Adrenal gland (tissue), 12 donors: ENCODE measurements around the gene RPL3. TPM values are rescaled to one million over a fixed set of nuclear protein-coding genes. Genes with fewer than 3 reads are reported as not detected.
A peak's percentile ranks its signal among the peaks of the same experiment; 100 is the strongest.

Experiments
- DNase-seq, 7 donors: peaks; one replicate each; pipeline ENCODE4 v3.0.0-alpha.2; 2019 to 2020
- H3K27ac ChIP-seq, 5 donors: fragments of 200-600 bp; sonication (generic) in 4 of 5; 1 replicate in 3 of 5; 2 replicates in 2 of 5; pipeline versions ENCODE4 v1.5.1 to v1.8.0; 2016 to 2020; ENCODE audit warnings: mild to moderate bottlenecking in 1 of 5
- H3K27me3 ChIP-seq: fragments of 200-600 bp; 2 replicates; pipeline ENCODE4 v1.8.0; 2021
- H3K36me3 ChIP-seq, 2 donors: fragments of 200-600 bp; replicated peaks in 1 of 2; 1 replicate in 1 of 2; 2 replicates in 1 of 2; pipeline versions ENCODE4 v1.5.1 to v1.8.0; 2018 to 2022
- H3K4me1 ChIP-seq, 2 donors: fragments of 200-600 bp; replicated peaks in 1 of 2; 1 replicate in 1 of 2; 2 replicates in 1 of 2; pipeline versions ENCODE4 v1.5.1 to v1.8.0; 2018 to 2021
- H3K4me3 ChIP-seq, 4 donors: fragments of 200-600 bp; sonication (generic) in 3 of 4; one replicate each; pipeline ENCODE4 v1.5.1; 2016 to 2018
- H3K9me3 ChIP-seq, 3 donors: fragments of 200-600 bp; sonication (generic) in 1 of 3; replicated peaks in 1 of 3; 1 replicate in 2 of 3; 2 replicates in 1 of 3; pipeline versions ENCODE4 v1.5.1 to v1.8.0; 2016 to 2021
- POLR2A ChIP-seq, 2 donors: fragments of 450-650 bp; IDR thresholded peaks; one replicate each; pipeline ENCODE4 v1.6.1; 2017; ENCODE audit warnings: antibody characterized with exemption in 2 of 2, mild to moderate bottlenecking in 2 of 2, moderate library complexity in 1 of 2
- WGBS, 4 donors: extraction: QIAGEN DNeasy Blood & Tissue Kit in 2 of 4; methylation state at CpG; one replicate each; pipeline versions ENCODE4 v1.1.5 to v1.1.7; 2013 to 2017; 5-methylcytosine and 5-hydroxymethylcytosine counted together
- intact Hi-C, 2 donors: fragments of 100-400 bp; cut with DNase I; formaldehyde crosslinking; loops; one replicate each; pipeline versions ENCODE4 v1.14.1 to v1.15.0; 2022 to 2023
- polyA plus RNA-seq, 3 donors: library from polyadenylated mRNA; stranded (reverse); fragments of 200-250 nt in 2 of 3; fragments of 350-450 nt in 1 of 3; fragmentation: Illumina TruSeq in 1 of 3; extraction: RNeasy Lipid Tissue Mini Kit (QIAGEN cat#74804) in 1 of 3; gene quantifications; one replicate each; pipeline ENCODE4 v1.2.3, GENCODE V29; 2013 to 2014
- total RNA-seq, 9 donors: library from RNA; depleted of rRNA in 4 of 9; stranded (reverse); fragments of >200 nt in 4 of 9; fragments of 120-200 nt in 1 of 9; fragmentation: NEBNext Ultra II Directional in 1 of 9; extraction: Animal tissue kit (Norgen Biotek cat#: 25700) in 1 of 9; gene quantifications; one replicate each; pipeline versions ENCODE4 v1.1.0 to v1.2.4, GENCODE V29; 2013 to 2023
- TF ChIP-seq, protein P1 (sequence below), 6 experiments: fragments of 450-650 bp in 4 of 6; fragments of 200-600 bp in 2 of 6; sonication (generic) in 1 of 6; IDR thresholded peaks; 1 replicate in 5 of 6; 2 replicates in 1 of 6; pipeline versions ENCODE4 v1.5.1 to v1.8.0; 2016 to 2021; ENCODE audit warnings: antibody characterized with exemption in 6 of 6, mild to moderate bottlenecking in 2 of 6, moderate library complexity in 1 of 6
- donor health status: healthy with polysubstance abuse.
- donor health status: Bipolar disorder and iron deficiency.
- donor health status: DM: yes; HTN: yes; CAD: no.
- donor health status: DM: no; HTN: no; CAD: no.
- donor health status: DM: no; HTN: no; CAD: no.
- donor health status: DM: yes; HTN: yes; CAD: no.

The RPL3 gene
- total and polyA plus RNA-seq, 12 donors, result 1,374 to 2,713 (median 1,954) TPM

GRCh38 chr22:39313258-39314001 is 6.0 kb downstream of the RPL3 start:
- H3K4me1 ChIP-seq, result peaks cover 56 to 69% of the 10 kb centered on the region in 2 donors
- H3K36me3 ChIP-seq, result peaks cover 0 to 68% of the 10 kb centered on the region in 2 donors
- intact Hi-C loops, result loop anchor here in 1 of 2 donors (2.0 to 10.0 kb wide), 2 partner anchors 143 to 309 kb away; no protein-coding TSS in a partner anchor

GRCh38 chr22:39312410-39312809 is 7.0 kb downstream of the RPL3 start:
- H3K27ac ChIP-seq, result peak overlapping the region in 2 of 5 donors; percentile 82 to 98
- WGBS, 4 donors, result 77 to 84% (median 79%) methylated on average over 5 of the region's 5 CpGs
- no peaks in the 10 kb centered on the region for H3K9me3 ChIP-seq
- no peak overlapping the region for H3K4me3 ChIP-seq
- DNase-seq, result no peak
- no peaks in the 10 kb centered on the region for H3K27me3 ChIP-seq
- peaks cover 0 to 60% of the 10 kb centered on the region in 2 donors for H3K36me3 ChIP-seq
- TF ChIP-seq, protein P1, sequence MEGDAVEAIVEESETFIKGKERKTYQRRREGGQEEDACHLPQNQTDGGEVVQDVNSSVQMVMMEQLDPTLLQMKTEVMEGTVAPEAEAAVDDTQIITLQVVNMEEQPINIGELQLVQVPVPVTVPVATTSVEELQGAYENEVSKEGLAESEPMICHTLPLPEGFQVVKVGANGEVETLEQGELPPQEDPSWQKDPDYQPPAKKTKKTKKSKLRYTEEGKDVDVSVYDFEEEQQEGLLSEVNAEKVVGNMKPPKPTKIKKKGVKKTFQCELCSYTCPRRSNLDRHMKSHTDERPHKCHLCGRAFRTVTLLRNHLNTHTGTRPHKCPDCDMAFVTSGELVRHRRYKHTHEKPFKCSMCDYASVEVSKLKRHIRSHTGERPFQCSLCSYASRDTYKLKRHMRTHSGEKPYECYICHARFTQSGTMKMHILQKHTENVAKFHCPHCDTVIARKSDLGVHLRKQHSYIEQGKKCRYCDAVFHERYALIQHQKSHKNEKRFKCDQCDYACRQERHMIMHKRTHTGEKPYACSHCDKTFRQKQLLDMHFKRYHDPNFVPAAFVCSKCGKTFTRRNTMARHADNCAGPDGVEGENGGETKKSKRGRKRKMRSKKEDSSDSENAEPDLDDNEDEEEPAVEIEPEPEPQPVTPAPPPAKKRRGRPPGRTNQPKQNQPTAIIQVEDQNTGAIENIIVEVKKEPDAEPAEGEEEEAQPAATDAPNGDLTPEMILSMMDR (IDR thresholded peaks at IDR 0.05), result no peak
- no peak for TF ChIP-seq POLR2A (IDR thresholded peaks at IDR 0.05)
- H3K4me1 ChIP-seq, result peaks cover 48 to 63% of the 10 kb centered on the region in 2 donors
- intact Hi-C loops, result loop anchor here in 1 of 2 donors (2.0 to 10.0 kb wide), 2 partner anchors 142 to 308 kb away; no protein-coding TSS in a partner anchor

More at GRCh38 chr22:39313258-39314001, 6.0 kb downstream of the RPL3 start:
- no peaks in the 10 kb centered on the region for H3K9me3 ChIP-seq
- TF ChIP-seq POLR2A (IDR thresholded peaks at IDR 0.05), result no peak
- TF ChIP-seq, protein P1 (IDR thresholded peaks at IDR 0.05), result no peak
- no peak overlapping the region for H3K4me3 ChIP-seq
- peak overlapping the region; percentile 19 to 99 (median 82) for H3K27ac ChIP-seq
- WGBS, 4 donors, result 49 to 57% (median 51%) methylated on average over 14 to 20 of the region's 20 CpGs
- peak in 6 of 7 donors; percentile 28 to 71 (median 61) for DNase-seq
- no peaks in the 10 kb centered on the region for H3K27me3 ChIP-seq

DNA sequence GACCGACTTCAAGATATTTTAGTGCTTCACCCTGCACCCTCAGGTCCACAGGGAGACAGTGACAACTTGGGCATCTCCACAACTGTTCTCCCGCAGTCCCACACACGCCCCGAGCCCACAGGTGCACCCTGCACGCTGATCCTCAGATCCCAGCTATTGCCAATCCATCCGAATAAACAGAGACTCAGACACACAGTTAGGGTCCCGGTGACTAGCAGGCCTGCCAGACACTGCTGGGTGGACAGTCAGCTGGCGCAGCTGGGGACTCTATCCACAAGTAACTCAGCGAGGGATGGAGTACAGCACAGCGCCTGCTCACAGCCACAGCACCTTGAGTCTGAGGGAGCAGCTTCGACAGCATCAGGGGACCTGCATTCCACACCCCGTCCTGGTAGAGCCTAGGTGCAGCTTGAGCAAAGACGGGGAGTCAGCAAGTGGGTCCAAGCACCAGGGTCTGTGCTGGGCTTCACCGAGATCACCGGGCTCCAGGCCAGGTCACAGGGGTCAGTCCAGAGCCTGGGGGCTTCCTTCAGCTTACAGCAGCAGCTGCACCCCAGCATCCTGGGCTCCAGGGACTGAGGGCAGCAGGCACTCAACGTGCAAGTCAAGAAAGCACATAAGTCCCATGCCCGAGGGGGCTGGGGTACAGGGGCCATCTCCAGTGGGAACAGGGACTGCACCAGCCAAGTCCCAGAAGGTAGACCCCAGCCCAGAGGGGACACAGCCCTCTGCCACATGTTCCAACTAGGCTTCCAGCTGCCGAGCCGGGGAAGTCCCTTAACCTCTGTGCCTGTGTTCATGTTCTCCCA is 7.6 kb downstream of the RPL3 start:
- Histone ChIP-seq H3K9me3 (no peaks in the 10 kb centered on the region), H3K4me1 (peaks cover 42 to 57% of the 10 kb centered on the region in 2 donors), H3K27me3 (no peaks in the 10 kb centered on the region), H3K27ac (no peak overlapping the region), H3K4me3 (no peak overlapping the region), H3K36me3 (peaks cover 0 to 54% of the 10 kb centered on the region in 2 donors)
- 68 to 91% (median 85%) methylated on average over 4 to 19 of the region's 19 CpGs for WGBS, 4 donors
- peak in 2 of 7 donors; percentile 22 to 66 for DNase-seq
- intact Hi-C loops, result loop anchor here in 1 of 2 donors (2.0 to 10.0 kb wide), 2 partner anchors 141 to 307 kb away; no protein-coding TSS in a partner anchor
- TF ChIP-seq POLR2A (IDR thresholded peaks at IDR 0.05), result no peak
- TF ChIP-seq, protein P1 (IDR thresholded peaks at IDR 0.05), result no peak
